A549 (cell line): Measurements from ENCODE around the gene UBE2E3.

Experiments used
- PHF8 ChIP-seq: fragments of 200-600 bp; sonication (generic); IDR thresholded peaks from 2 replicates; pipeline ENCODE4 v1.6.1; 2016; ENCODE audit warnings: low read depth, mild to moderate bottlenecking, antibody characterized with exemption, moderate library complexity, borderline replicate concordance
- POLR2A ChIP-seq: IDR thresholded peaks from 2 replicates; pipeline ENCODE4 v1.6.1; 2012; ENCODE audit warnings: mild to moderate bottlenecking, low read length
- POLR2AphosphoS2 ChIP-seq: conservative IDR thresholded peaks from 2 replicates; pipeline ENCODE4 v1.6.1; 2012; ENCODE audit warnings: low read length, improper control_type of control experiment, inconsistent platforms
- SMC3 ChIP-seq: fragments of >200 bp; sonication (Bioruptor Twin); formaldehyde crosslinking; IDR thresholded peaks from 3 replicates; pipeline ENCODE4 v1.6.1; 2018; ENCODE audit warnings: inconsistent platforms
- TP53 ChIP-seq: fragments of 250-450 bp; sonication (Bioruptor Pico); IDR thresholded peaks from 2 replicates; pipeline ENCODE4 v1.5.0; 2021; ENCODE audit warnings: mild to moderate bottlenecking, moderate library complexity
- ZFP36 ChIP-seq: fragments of 450-650 bp; IDR thresholded peaks from 2 replicates; pipeline ENCODE4 v1.6.1; 2014; ENCODE audit warnings: borderline replicate concordance; ENCODE audit not compliant: partially characterized antibody
- TF ChIP-seq, protein P1 (sequence below): fragments of 450-650 bp; IDR thresholded peaks from 2 replicates; pipeline ENCODE4 v1.6.1; 2014; ENCODE audit warnings: antibody characterized with exemption
- TF ChIP-seq, protein P2 (sequence below): fragments of >200 bp; sonication (Bioruptor Twin); formaldehyde crosslinking; IDR thresholded peaks from 3 replicates; pipeline ENCODE4 v1.5.1; 2016

DNA sequence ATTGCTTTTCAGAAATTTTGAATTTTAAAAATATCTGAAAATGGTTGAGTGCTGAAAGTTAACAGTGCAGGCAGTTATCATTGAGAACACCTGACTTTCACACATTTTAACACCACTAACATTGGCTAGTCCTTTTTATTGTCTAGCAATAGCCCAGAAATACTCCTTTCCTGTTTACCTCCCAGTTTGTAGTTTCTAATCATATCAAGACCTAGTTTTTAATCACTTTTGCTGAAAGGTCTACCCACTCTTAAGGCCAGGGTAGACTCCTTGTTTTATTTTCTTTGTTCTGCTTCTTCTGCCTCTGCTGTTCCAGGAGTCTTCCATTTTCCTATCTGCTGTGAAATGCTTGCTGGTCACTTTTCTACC is 72.1 kb downstream of the UBE2E3 start:
- TF ChIP-seq, protein P1, sequence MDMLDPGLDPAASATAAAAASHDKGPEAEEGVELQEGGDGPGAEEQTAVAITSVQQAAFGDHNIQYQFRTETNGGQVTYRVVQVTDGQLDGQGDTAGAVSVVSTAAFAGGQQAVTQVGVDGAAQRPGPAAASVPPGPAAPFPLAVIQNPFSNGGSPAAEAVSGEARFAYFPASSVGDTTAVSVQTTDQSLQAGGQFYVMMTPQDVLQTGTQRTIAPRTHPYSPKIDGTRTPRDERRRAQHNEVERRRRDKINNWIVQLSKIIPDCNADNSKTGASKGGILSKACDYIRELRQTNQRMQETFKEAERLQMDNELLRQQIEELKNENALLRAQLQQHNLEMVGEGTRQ: no peak
- TF ChIP-seq TP53 (CRISPR knock-in tag): no peak
- no peak for TF ChIP-seq POLR2A
- no peak for TF ChIP-seq SMC3
- no peak for TF ChIP-seq PHF8
- TF ChIP-seq, protein P2, sequence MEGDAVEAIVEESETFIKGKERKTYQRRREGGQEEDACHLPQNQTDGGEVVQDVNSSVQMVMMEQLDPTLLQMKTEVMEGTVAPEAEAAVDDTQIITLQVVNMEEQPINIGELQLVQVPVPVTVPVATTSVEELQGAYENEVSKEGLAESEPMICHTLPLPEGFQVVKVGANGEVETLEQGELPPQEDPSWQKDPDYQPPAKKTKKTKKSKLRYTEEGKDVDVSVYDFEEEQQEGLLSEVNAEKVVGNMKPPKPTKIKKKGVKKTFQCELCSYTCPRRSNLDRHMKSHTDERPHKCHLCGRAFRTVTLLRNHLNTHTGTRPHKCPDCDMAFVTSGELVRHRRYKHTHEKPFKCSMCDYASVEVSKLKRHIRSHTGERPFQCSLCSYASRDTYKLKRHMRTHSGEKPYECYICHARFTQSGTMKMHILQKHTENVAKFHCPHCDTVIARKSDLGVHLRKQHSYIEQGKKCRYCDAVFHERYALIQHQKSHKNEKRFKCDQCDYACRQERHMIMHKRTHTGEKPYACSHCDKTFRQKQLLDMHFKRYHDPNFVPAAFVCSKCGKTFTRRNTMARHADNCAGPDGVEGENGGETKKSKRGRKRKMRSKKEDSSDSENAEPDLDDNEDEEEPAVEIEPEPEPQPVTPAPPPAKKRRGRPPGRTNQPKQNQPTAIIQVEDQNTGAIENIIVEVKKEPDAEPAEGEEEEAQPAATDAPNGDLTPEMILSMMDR: no peak
- no peak for TF ChIP-seq POLR2AphosphoS2
- TF ChIP-seq ZFP36: no peak
